GF-D8 (cell line): ENCODE data around the gene GUCY1A2.

ENCODE experiments used
- DNase-seq: peaks from one replicate; lab custom pipeline; 2025; lab: John Stamatoyannopoulos, UW

Gene GUCY1A2

DNA sequence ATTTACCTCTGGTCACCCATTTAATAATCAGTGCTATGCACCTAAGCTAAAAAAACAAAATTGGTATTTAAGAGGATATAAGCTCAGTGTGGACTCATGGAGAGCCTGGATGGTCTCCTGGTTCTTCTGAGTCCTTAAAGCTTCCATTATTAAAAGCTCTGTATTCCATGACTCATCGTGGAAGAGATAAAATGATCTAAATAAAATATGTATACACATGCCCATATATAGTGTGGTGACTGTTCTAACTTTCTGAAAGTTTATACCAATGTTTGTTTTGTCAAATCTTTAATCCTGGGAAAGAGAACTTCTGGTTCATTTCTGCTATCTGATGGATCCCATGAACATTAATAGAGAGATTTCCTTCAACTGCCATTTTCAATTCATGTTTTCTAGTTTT, 375.9 kb downstream of the GUCY1A2 start:
- DNase-seq: no peak

DNA sequence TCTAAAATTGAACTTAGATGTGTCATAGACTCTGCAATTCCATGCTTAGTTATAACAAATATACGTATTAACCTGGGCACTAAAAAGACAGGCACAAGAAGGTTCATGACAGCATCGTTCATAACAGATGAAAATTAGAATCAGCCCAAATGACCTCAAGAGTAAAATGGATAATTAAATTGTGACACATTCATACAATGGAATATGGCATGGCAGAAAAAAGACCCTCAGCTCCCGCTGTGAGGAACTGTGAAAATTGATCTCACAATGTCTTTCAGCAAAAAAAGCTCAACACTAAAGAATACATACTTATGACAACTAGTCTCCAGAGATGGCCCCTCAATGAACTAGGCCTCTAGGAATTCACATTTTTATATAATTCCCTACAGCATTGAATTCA, 386.0 kb downstream of the GUCY1A2 start:
- no peak for DNase-seq

DNA sequence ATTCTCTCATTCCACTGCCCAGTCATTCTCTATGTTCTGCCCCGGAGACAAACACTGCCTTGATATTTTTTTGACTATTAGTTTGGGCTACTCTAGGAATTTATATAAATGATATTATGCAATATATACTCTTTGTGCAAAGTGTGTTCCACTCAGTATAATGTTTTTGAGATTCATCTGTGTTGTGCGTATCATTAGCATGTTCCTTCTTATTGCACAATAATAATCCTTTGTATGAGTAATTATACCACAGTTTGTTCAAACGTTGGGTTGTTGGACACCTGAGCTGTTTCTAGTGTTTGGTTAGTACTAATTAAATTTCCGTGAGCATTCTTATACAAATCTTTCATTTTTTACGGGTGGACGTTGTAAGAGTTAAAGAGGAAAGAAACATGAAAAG, 390.6 kb downstream of the GUCY1A2 start:
- no peak for DNase-seq

DNA sequence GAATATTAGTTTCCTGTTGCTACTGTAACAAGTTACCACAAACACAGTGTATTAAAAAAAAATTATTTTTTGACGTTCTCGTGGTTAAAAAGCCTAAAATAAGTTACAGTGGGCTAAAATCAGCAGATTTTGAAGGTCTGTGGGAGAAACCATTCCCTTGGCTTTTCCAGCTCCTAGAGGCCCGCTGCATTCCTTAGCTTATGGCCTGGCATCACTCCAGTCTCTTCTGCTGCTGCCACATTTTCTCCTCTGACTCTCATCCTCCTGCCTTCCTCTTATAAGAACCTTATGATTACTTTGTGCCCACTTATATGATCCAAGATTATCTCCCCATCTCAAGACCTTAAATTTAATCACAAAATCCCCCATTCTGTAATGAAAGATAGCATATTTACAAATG, 392.7 kb downstream of the GUCY1A2 start:
- no peak for DNase-seq

DNA sequence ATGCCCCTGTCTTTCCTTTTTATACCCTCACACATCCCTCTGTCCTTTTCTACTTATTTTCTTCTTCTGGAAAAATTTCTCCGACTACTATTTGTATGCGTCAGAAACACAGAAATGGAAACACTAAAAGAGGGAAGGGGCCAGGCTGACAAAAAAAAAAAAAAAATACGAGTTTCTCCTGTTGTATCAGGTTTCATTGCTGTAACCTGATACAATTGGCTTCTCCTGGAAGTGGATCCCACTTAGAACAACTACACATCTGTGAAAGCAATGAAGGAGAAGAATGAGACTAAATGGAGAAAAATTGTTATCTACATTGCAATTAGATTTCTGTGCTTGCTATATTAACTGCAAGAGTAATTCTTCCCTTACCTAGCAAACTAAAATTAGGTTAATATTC, 393.9 kb downstream of the GUCY1A2 start:
- no peak for DNase-seq
